GM12878 (cell line): ENCODE results near the gene TARS3. TPM values are rescaled to one million over a fixed set of nuclear protein-coding genes. Genes with fewer than 3 reads are reported as not detected.

Experiments used
- ATAC-seq: fragments of 200-7000 bp; cut with Tn5 transposase; 3 replicates; pipeline ENCODE4 v1.9.1; 2020; ENCODE audit warnings: mild to moderate bottlenecking, moderate library complexity
- BruUV-seq: library from RNA; stranded (reverse); fragments of 400-500 nt; replicated peaks from 2 replicates; lab custom pipeline; 2021; lab: Mats Ljungman, UMichigan
- CTCF ChIA-PET: fragments of 300-600 bp; sonication (Branson Sonifier 250); formaldehyde crosslinking; extraction: SDS; loops from one replicate; lab custom pipeline; 2021; ENCODE audit warnings: inconsistent platforms; lab: Yijun Ruan, JAX
- POLR2A ChIA-PET: fragments of 350-600 bp; formaldehyde crosslinking; extraction: SDS; loops from one replicate; lab custom pipeline; 2021; ENCODE audit warnings: inconsistent platforms; lab: Charles Lee
- RAD21 ChIA-PET: fragments of 300-600 bp; sonication (Branson Sonifier 250); formaldehyde crosslinking; loops from one replicate; lab custom pipeline; 2023; ENCODE audit warnings: antibody characterized with exemption; ENCODE audit not compliant: unreplicated experiment; lab: Charles Lee
- SMC1A ChIA-PET: fragments of 300-600 bp; sonication (Branson Sonifier 250); formaldehyde crosslinking; loops from one replicate; lab custom pipeline; 2023; ENCODE audit not compliant: unreplicated experiment, uncharacterized antibody; lab: Charles Lee
- DNase-seq: peaks from one replicate; pipeline ENCODE4 v3.0.0-alpha.2; 2011; ENCODE audit warnings: low read depth, low spot score
- FAIRE-seq: peaks from 3 replicates; lab custom pipeline; 2011; peaks lifted over from hg19 to GRCh38; lab: Jason Lieb, UNC
- H2AFZ ChIP-seq: 2 replicates; pipeline ENCODE4 v1.6.0; 2011; ENCODE audit warnings: low read depth, low read length, control low read depth; ENCODE audit not compliant: control insufficient read depth
- H3K27ac ChIP-seq: 2 replicates; pipeline ENCODE4 v1.5.1; 2011; ENCODE audit warnings: control low read depth; ENCODE audit not compliant: control insufficient read depth, insufficient read depth
- H3K27me3 ChIP-seq, 2 experiments: replicated peaks in 1 of 2; 2 replicates each; pipeline versions ENCODE4 v1.6.0 to v1.6.1; 2011; ENCODE audit warnings: low read length in 1 of 2; ENCODE audit not compliant: control insufficient read depth in 2 of 2, insufficient read depth in 2 of 2
- H3K36me3 ChIP-seq, 2 experiments: 2 replicates each; pipeline ENCODE4 v1.5.1; 2011; ENCODE audit warnings: low read length in 1 of 2; ENCODE audit not compliant: control insufficient read depth in 2 of 2, insufficient read depth in 2 of 2
- H3K4me1 ChIP-seq: 2 replicates; pipeline ENCODE4 v1.6.1; 2011; ENCODE audit warnings: mild to moderate bottlenecking, low read length, moderate library complexity, mixed read lengths; ENCODE audit not compliant: control insufficient read depth, insufficient read depth
- H3K4me2 ChIP-seq: 2 replicates; pipeline ENCODE4 v1.6.0; 2011; ENCODE audit warnings: control low read depth; ENCODE audit not compliant: control insufficient read depth, insufficient read depth
- H3K4me3 ChIP-seq: fragments of 200-600 bp; sonication (generic); 2 replicates; pipeline ENCODE4 v1.5.1; 2016
- H3K79me2 ChIP-seq: 2 replicates; pipeline ENCODE4 v1.6.0; 2011; ENCODE audit warnings: low read length; ENCODE audit not compliant: control insufficient read depth, insufficient read depth
- H3K9ac ChIP-seq: 2 replicates; pipeline ENCODE4 v1.8.0; 2011; ENCODE audit warnings: low read length, control low read depth, mixed read lengths; ENCODE audit not compliant: control insufficient read depth, insufficient read depth
- H3K9me3 ChIP-seq: replicated peaks from 3 replicates; pipeline ENCODE4 v1.5.1; 2011; ENCODE audit warnings: mild to moderate bottlenecking, low read length; ENCODE audit not compliant: control insufficient read depth, insufficient read depth
- H4K20me1 ChIP-seq: 2 replicates; pipeline ENCODE4 v1.6.0; 2011; ENCODE audit not compliant: control insufficient read depth, insufficient read depth
- BCLAF1 ChIP-seq: fragments of 450-650 bp; IDR thresholded peaks from 2 replicates; pipeline ENCODE4 v1.6.1; 2017; ENCODE audit warnings: antibody characterized with exemption, mild to moderate bottlenecking, moderate library complexity
- BMI1 ChIP-seq: fragments of 450-650 bp; IDR thresholded peaks from 2 replicates; pipeline ENCODE4 v1.6.1; 2016; ENCODE audit warnings: mild to moderate bottlenecking, moderate library complexity, borderline replicate concordance
- DPF2 ChIP-seq: fragments of 450-650 bp; IDR thresholded peaks from 2 replicates; pipeline ENCODE4 v1.6.1; 2017; ENCODE audit warnings: mild to moderate bottlenecking
- EP300 ChIP-seq, 2 experiments: fragments of 150-350 bp in 1 of 2; IDR thresholded peaks; 2 replicates each; pipeline ENCODE4 v1.6.1; 2011 to 2012; ENCODE audit warnings: low read depth in 2 of 2, low read length in 2 of 2, borderline replicate concordance in 1 of 2, improper control_type of control experiment in 1 of 2, inconsistent platforms in 1 of 2; ENCODE audit not compliant: control insufficient read depth in 1 of 2
- MEF2B ChIP-seq: fragments of 450-650 bp; IDR thresholded peaks from 2 replicates; pipeline ENCODE4 v1.6.1; 2018; ENCODE audit warnings: mild to moderate bottlenecking, moderate library complexity; ENCODE audit not compliant: partially characterized antibody, poor library complexity, severe bottlenecking
- POU2F2 ChIP-seq: IDR thresholded peaks from 3 replicates; pipeline ENCODE4 v1.6.1; 2011; ENCODE audit warnings: low read depth, mild to moderate bottlenecking, low read length, borderline replicate concordance
- RUNX3 ChIP-seq: IDR thresholded peaks from 2 replicates; pipeline ENCODE4 v1.6.1; 2012; ENCODE audit warnings: low read length, inconsistent platforms
- USF1 ChIP-seq: IDR thresholded peaks from 2 replicates; pipeline ENCODE4 v1.6.1; 2011; ENCODE audit warnings: borderline replicate concordance, low read depth, mild to moderate bottlenecking, moderate library complexity, mixed read lengths, low read length; ENCODE audit not compliant: insufficient read depth; ENCODE audit errors: extremely low read length
- ZNF687 ChIP-seq: fragments of 450-650 bp; IDR thresholded peaks from 2 replicates; pipeline ENCODE4 v1.6.1; 2017; ENCODE audit warnings: mild to moderate bottlenecking, moderate library complexity
- WGBS: methylation state at CpG from one replicate; pipeline ENCODE4 v1.1.6; 2016; ENCODE audit warnings: low lambda C conversion rate; ENCODE audit not compliant: insufficient replicate concordance, insufficient coverage; ENCODE audit errors: missing lambda C conversion rate; 5-methylcytosine and 5-hydroxymethylcytosine counted together
- in situ Hi-C: fragments of 300-500 bp; cut with MboI; formaldehyde crosslinking; loops from 9 replicates; pipeline ENCODE4 v1.14.3; 2018; ENCODE audit warnings: mixed read lengths
- intact Hi-C: fragments of 100-400 bp; cut with micrococcal nuclease; formaldehyde crosslinking; loops from one replicate; pipeline ENCODE4 v1.14.2; 2022; ENCODE audit not compliant: unreplicated experiment
- polyA plus RNA-seq, 11 experiments: library from polyadenylated mRNA; depleted of rRNA in 4 of 11; unstranded in 6 of 11; stranded (reverse) in 5 of 11; fragments of >200 nt; fragmentation: Nextera tagmentation in 4 of 11; fragmentation: Illumina TruSeq in 1 of 11; extraction: Ambion mirVana in 4 of 11; extraction: Trizol in 1 of 11; gene quantifications; 1 replicate in 1 of 11; 2 replicates in 10 of 11; pipeline versions ENCODE4 v1.2.1 to v1.2.3, GENCODE V29; 2011 to 2016; ENCODE audit warnings: inconsistent platforms in 2 of 11, missing spikeins in 2 of 11, low read depth in 1 of 11
- total RNA-seq, 4 experiments: library from RNA; depleted of rRNA in 3 of 4; stranded (reverse); fragments of >200 nt in 3 of 4; fragmentation: Illumina TruSeq in 1 of 4; extraction: Trizol in 1 of 4; gene quantifications; 2 replicates each; pipeline versions ENCODE4 v1.2.1 to v1.2.3, GENCODE V29; 2013 to 2021
- TF ChIP-seq, protein P1 (sequence below): fragments of 150-350 bp; IDR thresholded peaks from 2 replicates; pipeline ENCODE4 v1.6.1; 2016; ENCODE audit warnings: low read depth, low read length

Gene TARS3
- total and polyA plus RNA-seq, 10 of the 15 experiments (the other 5 are each of a cell fraction or from before 2014, with no cell fraction given): 1.4 to 7.8 (median 5.3) TPM

GRCh38 chr15:101625980-101626379 is 98.3 kb downstream of the TARS3 start (continued):
- TF ChIP-seq, protein P1, sequence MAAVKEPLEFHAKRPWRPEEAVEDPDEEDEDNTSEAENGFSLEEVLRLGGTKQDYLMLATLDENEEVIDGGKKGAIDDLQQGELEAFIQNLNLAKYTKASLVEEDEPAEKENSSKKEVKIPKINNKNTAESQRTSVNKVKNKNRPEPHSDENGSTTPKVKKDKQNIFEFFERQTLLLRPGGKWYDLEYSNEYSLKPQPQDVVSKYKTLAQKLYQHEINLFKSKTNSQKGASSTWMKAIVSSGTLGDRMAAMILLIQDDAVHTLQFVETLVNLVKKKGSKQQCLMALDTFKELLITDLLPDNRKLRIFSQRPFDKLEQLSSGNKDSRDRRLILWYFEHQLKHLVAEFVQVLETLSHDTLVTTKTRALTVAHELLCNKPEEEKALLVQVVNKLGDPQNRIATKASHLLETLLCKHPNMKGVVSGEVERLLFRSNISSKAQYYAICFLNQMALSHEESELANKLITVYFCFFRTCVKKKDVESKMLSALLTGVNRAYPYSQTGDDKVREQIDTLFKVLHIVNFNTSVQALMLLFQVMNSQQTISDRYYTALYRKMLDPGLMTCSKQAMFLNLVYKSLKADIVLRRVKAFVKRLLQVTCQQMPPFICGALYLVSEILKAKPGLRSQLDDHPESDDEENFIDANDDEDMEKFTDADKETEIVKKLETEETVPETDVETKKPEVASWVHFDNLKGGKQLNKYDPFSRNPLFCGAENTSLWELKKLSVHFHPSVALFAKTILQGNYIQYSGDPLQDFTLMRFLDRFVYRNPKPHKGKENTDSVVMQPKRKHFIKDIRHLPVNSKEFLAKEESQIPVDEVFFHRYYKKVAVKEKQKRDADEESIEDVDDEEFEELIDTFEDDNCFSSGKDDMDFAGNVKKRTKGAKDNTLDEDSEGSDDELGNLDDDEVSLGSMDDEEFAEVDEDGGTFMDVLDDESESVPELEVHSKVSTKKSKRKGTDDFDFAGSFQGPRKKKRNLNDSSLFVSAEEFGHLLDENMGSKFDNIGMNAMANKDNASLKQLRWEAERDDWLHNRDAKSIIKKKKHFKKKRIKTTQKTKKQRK: no peak
- TF ChIP-seq EP300 (IDR thresholded peaks at IDR 0.05; ENCODE audit: borderline replicate concordance in 1 of 2, control insufficient read depth in 1 of 2, low read depth in 2 of 2, low read length in 2 of 2): no peak
- TF ChIP-seq, all 136 proteins: peak for 0

GRCh38 chr15:101625184-101625583 is 99.1 kb downstream of the TARS3 start:
- no peaks in the 10 kb centered on the region; a peak in 1 of 4 replicates for H3K36me3 ChIP-seq
- no peak overlapping the region for H3K4me3 ChIP-seq
- FAIRE-seq (no peak), DNase-seq (no peak), ATAC-seq (no peak)
- in situ Hi-C loops (no loop called here), intact Hi-C loops (no loop called here)
- H3K27me3 ChIP-seq: no peaks in the 10 kb centered on the region
- no peak overlapping the region for H3K27ac ChIP-seq
- POLR2A ChIA-PET: interaction anchor here (0.6 kb wide), 1 partner anchor 14 kb away, joined by 3 read pairs; no protein-coding TSS in a partner anchor
- 78% methylated on average over 1 of the region's 1 CpG for WGBS
- SMC1A ChIA-PET: no interaction called here
- peaks cover 12% of the 10 kb centered on the region for H3K9me3 ChIP-seq
- no peak overlapping the region for H3K4me2 ChIP-seq
- CTCF ChIA-PET: interaction anchor here (1.1 kb wide), 1 partner anchor 15 kb away, joined by 4 read pairs; no protein-coding TSS in a partner anchor
- no peak overlapping the region for H3K9ac ChIP-seq
- H3K4me1 ChIP-seq: peaks cover 9% of the 10 kb centered on the region
- no peak overlapping the region for H2AFZ ChIP-seq
- RAD21 ChIA-PET: no interaction called here
- H4K20me1 ChIP-seq: no peaks in the 10 kb centered on the region
- BruUV-seq: no TSS peak
- H3K79me2 ChIP-seq: no peaks in the 10 kb centered on the region
- TF ChIP-seq RUNX3 (no peak), DPF2 (no peak), USF1 (no peak), POU2F2 (no peak), BMI1 (no peak), MEF2B (no peak), ZNF687 (no peak), BCLAF1 (no peak)
